GM13976 (cell line): ENCODE results near the gene JAG2.
A peak's percentile ranks its signal among the peaks of the same experiment; 100 is the strongest.

Experiments
- DNase-seq: peaks from one replicate; pipeline ENCODE4 v3.0.0; 2012; ENCODE audit warnings: low spot score
- in situ Hi-C: fragments of 300-500 bp; cut with MboI; formaldehyde crosslinking; loops from one replicate; pipeline ENCODE4 v1.12.0; 2022; ENCODE audit warnings: low sequenced_read_pairs, mixed read lengths, inconsistent platforms; ENCODE audit not compliant: unreplicated experiment
- TF ChIP-seq, protein P1 (sequence below): IDR thresholded peaks from 2 replicates; pipeline ENCODE4 v1.5.1; 2012; ENCODE audit warnings: borderline replicate concordance, mild to moderate bottlenecking; ENCODE audit not compliant: insufficient read depth; ENCODE audit errors: extremely low read depth, missing control alignments, control extremely low read depth

JAG2 gene

DNA sequence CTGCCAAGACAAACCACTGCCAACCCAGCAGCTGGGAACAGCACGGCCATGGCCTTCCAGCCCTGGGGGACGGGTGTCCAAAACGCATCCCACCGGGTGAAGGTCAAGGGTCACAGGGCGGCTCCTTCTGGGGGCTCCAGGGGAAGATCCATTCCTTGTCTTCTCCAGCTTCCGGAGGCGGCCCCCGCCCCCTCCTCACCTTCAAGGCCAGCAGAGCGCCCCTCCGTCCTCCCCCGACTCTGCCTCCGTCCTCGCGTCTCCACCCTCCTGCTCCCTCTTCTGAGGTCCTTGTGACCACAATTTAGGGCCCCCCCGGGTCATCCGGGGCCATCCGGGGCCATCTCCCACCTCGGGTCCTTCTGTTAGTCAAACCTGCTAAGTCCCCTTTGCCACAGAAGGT, 16.4 kb upstream of the JAG2 start:
- TF ChIP-seq, protein P1, sequence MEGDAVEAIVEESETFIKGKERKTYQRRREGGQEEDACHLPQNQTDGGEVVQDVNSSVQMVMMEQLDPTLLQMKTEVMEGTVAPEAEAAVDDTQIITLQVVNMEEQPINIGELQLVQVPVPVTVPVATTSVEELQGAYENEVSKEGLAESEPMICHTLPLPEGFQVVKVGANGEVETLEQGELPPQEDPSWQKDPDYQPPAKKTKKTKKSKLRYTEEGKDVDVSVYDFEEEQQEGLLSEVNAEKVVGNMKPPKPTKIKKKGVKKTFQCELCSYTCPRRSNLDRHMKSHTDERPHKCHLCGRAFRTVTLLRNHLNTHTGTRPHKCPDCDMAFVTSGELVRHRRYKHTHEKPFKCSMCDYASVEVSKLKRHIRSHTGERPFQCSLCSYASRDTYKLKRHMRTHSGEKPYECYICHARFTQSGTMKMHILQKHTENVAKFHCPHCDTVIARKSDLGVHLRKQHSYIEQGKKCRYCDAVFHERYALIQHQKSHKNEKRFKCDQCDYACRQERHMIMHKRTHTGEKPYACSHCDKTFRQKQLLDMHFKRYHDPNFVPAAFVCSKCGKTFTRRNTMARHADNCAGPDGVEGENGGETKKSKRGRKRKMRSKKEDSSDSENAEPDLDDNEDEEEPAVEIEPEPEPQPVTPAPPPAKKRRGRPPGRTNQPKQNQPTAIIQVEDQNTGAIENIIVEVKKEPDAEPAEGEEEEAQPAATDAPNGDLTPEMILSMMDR: no peak
- in situ Hi-C loops: no loop called here
- DNase-seq: no peak

DNA sequence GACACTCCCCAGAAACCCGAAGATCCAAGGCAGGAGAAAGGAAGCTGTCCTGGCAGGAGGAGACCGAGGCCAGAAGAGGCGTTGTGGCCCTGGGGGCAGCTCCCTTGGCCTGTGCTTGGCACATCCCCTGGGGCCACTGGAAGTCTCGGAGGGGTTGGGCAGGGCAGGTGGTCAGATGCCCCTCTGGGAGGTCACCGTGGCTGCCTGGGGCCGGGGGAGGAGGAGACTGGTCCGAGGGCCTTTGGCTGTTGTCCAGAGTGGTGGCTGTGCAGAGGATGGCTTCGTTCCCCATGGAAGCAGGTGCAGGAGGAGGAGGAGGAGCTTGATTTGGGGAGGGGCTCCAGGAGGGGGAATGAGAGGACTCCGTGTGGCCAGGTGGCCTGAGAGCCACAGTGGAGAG, 15.9 kb upstream of the JAG2 start:
- no peak for DNase-seq
- TF ChIP-seq, protein P1: no peak
- in situ Hi-C loops: no loop called here

DNA sequence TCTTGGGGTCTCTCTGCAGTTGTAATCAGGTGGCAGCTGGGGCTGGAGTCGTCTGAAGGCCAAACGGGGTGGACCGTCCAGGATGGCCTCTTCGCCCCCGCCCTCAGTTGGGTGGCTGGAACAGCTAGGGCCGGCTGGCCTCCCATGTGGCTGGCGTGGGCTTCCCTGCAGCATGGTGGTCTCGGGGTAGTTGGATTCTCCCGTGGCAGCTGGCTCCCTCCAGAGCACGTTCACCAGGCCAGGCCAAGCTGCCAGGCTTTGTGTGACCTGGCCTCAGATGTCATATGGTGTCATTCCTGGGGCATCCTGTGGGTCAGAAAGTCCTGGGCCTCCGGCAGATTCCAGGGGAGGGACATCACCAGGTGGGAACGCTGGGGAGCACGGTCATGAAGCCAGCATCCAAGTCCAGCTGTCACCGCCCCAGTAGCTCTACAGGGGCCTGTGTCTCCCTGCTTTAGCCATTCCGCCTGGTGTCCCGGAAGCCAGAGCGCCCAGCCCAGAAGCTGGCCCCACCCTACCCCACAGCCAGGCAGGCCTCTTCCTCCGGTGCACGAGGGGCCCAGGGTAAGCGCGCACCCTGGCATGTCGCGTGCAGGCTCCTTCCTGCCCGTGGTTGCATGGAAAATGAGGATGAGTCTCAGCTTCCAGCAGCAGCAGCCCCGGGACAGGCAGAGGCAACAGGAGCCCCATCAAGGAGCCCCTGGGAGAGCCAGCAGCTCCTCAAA, 13.9 kb upstream of the JAG2 start:
- DNase-seq: no peak
- in situ Hi-C loops: no loop called here
- TF ChIP-seq, protein P1: no peak

DNA sequence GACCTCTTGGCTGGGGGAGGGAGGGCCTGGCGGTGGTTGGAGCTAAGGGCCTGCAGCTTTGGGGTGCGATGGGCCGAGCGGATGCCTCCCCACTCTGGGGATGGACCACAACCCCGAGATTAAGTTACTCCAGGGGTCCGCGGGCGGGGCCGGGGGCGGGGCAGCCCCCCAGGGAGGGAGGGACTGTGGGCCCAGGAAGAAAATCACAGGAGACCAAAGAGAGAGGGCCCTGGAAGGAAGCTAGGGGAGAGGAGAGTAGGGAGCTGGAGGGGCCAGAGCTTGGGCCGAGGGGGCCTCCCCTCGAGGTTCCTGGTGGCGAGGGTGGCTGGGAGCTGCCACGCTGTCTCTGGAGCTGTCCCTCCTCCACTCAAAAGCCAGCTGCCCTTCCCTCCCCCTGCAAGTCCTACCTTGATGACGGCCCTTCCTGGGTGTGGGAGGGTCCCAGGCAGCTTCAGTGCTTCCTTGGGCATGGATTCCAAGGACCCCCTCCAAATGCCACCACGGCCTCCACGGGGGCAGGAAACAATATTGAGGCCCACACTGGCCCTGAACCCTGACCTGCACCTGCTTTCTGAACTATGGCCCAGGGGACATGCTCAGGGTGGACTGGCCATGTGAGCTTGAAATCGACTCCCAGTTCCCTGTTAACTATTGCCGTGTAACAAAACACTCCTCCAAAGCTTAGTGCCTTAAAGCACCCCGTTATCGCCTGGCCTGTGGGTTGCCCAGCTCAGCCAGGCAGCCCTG, 13.1 kb upstream of the JAG2 start:
- in situ Hi-C loops: no loop called here
- DNase-seq: no peak
- TF ChIP-seq, protein P1: no peak

DNA sequence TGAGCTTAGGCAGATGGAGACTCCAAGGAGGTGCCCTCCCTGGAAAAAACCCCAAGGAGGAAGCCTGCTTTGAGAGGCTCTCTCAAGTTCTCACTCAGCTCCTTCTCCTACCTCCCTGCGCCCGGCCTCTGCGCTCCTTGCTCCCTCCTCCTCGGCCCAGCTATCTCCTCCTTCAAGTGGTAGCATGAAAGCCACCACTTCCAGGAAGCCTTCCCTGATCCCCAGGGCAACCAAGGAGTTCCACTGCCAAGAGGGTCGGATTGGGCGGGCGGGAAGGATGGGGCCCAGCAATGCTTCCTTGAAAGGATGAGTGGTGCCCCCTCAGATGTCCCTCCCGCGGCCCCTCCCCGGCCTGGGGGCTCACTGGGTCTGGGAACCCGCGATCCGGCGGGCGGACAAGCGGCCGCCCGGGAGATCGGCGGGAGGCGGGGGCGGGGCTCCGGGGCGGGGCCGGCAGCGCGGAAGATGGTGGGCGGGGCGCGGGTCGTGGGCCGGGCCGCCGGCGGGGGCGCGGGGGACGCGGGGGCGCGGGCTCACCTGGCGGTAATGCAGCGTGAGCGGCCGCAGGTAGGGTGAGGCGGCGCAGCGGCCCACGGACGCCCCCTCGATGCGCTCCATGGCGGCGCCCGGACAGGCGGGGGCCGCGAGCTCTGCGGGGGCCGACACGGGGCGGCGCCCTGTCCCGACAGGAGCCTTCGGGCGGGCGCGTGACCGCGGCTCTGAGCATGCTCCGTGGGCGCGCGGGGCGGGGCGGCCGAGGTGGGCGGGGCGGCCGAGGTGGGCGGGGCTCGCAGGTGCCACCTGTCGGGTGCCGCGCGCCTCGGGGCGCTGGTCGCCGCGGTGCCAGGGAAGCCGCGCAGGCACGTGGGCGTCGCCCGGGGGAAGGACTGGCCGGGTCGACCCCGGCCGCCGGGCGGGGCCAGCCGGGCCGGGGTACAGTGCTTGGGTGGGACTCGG, 12.3 kb upstream of the JAG2 start, which contains the start of gene NUDT14:
NUDT14 (minus strand) TSS at position 721 of the 957 bp plus-strand sequence; CDS start at position 618, 103 bp downstream.
- in situ Hi-C loops: no loop called here
- DNase-seq: peak; percentile 96
- TF ChIP-seq, protein P1: no peak

DNA sequence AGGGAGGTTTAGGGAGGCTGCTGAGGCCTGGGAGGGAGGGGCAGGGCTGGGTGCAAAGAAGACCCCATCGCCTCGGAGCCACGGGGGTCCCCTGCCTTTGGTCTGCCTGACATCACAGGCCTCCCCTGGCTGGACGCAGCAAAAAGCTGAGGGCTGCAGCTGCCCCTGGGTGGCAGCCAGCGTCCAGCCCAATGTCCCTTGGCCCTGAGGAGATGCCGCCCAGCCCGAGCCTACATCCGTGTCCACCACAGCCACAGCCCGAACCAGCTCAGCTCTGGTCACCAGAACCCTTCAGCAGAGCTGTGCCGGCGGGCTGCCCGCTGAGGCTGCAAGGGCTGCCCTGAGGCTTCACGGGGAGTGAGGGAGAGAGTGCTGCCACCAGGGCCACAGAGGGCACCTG, 10.6 kb upstream of the JAG2 start:
- DNase-seq: no peak
- TF ChIP-seq, protein P1: no peak
- in situ Hi-C loops: no loop called here
